Ovary (tissue), 3 donors: Measurements from ENCODE around the gene PAAF1.

Source experiments
- CTCF ChIP-seq, 3 donors: fragments of 450-650 bp in 2 of 3; fragments of 200-600 bp in 1 of 3; IDR thresholded peaks; one replicate each; pipeline versions ENCODE4 v1.5.1 to v1.8.0; 2016 to 2022; ENCODE audit warnings: antibody characterized with exemption in 3 of 3, mild to moderate bottlenecking in 1 of 3
- EP300 ChIP-seq: sonication (generic); formaldehyde crosslinking; IDR thresholded peaks from one replicate; pipeline ENCODE4 v1.6.1; 2017; ENCODE audit warnings: antibody characterized with exemption
- POLR2A ChIP-seq: fragments of 450-650 bp; IDR thresholded peaks from one replicate; pipeline ENCODE4 v1.6.1; 2017; ENCODE audit warnings: antibody characterized with exemption, mild to moderate bottlenecking, moderate library complexity
- donor health status: DM: no; HTN: no; CAD: no.

GRCh38 chr11:73902303-73902702, 25.5 kb downstream of the PAAF1 start:
- TF ChIP-seq CTCF (IDR thresholded peaks at IDR 0.05): no peak
- TF ChIP-seq POLR2A: no peak
- TF ChIP-seq EP300: no peak
